ENCODE data around the gene PTH2R. TPM values are rescaled to one million over a fixed set of nuclear protein-coding genes. Genes with fewer than 3 reads are reported as not detected.

PTH2R gene
- total RNA-seq, 2 experiments from 2014 or later = not detected

DNA sequence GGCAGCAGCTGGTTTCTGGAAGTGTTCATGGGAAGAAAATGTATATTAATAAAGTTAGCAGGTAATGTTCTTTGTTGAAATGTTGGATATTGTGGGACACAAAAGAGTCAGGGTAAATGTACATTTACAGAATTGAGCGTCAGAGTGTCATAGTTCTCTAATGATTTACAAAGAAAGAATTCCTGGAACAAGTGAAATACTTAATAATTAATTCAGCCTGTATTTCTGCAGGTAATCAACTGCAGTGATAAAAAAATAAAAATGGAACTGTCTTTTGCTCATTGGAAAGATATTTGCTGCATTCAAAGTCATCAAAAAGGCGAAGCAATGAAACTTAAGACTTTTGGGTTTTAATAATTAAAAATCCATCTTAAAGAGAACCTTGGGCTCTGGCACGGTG is 27.4 kb upstream of the PTH2R start:
- H3K4me3 Mint-ChIP-seq = no peak overlapping the region
- H3K36me3 ChIP-seq (ENCODE audit: insufficient read depth, low read length) = no peaks in the 10 kb centered on the region
- TF ChIP-seq, protein P1, sequence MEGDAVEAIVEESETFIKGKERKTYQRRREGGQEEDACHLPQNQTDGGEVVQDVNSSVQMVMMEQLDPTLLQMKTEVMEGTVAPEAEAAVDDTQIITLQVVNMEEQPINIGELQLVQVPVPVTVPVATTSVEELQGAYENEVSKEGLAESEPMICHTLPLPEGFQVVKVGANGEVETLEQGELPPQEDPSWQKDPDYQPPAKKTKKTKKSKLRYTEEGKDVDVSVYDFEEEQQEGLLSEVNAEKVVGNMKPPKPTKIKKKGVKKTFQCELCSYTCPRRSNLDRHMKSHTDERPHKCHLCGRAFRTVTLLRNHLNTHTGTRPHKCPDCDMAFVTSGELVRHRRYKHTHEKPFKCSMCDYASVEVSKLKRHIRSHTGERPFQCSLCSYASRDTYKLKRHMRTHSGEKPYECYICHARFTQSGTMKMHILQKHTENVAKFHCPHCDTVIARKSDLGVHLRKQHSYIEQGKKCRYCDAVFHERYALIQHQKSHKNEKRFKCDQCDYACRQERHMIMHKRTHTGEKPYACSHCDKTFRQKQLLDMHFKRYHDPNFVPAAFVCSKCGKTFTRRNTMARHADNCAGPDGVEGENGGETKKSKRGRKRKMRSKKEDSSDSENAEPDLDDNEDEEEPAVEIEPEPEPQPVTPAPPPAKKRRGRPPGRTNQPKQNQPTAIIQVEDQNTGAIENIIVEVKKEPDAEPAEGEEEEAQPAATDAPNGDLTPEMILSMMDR (IDR thresholded peaks at IDR 0.05) = no peak
- peaks cover 37% of the 10 kb centered on the region for H3K27me3 Mint-ChIP-seq
- no peak for DNase-seq
- H3K27ac Mint-ChIP-seq = no peak overlapping the region
- no peaks in the 10 kb centered on the region for H3K36me3 Mint-ChIP-seq (ENCODE audit: low read depth)
- no peak overlapping the region for H3K4me3 ChIP-seq (ENCODE audit: low read length)
- H3K4me1 ChIP-seq (ENCODE audit: insufficient read depth, low read length) = no peaks in the 10 kb centered on the region
- intact Hi-C loops (cut with DNase I, micrococcal nuclease) = loop anchor here in 1 of 2 experiments (10.0 kb wide), 1 partner anchor 1816 kb away; no protein-coding TSS in a partner anchor
- ChIA-PET POLR2A (no interaction called here), CTCF (no interaction called here)
- no peak overlapping the region for H3K27ac ChIP-seq (ENCODE audit: low read depth in 1 of 2, low read length in 2 of 2)
- peaks cover 0 to 10% of the 10 kb centered on the region in 2 experiments for H3K27me3 ChIP-seq (ENCODE audit: control insufficient read depth in 1 of 2, insufficient read depth in 2 of 2, low read length in 2 of 2)
- H3K9me3 ChIP-seq (ENCODE audit: control insufficient read depth in 1 of 2, insufficient read depth in 1 of 2, low read length in 2 of 2) = no peaks in the 10 kb centered on the region
- no peaks in the 10 kb centered on the region for H3K4me1 Mint-ChIP-seq (ENCODE audit: low read depth)
- H3K9me3 Mint-ChIP-seq = no peaks in the 10 kb centered on the region
- ATAC-seq (ENCODE audit: poor library complexity) = no peak

DNA sequence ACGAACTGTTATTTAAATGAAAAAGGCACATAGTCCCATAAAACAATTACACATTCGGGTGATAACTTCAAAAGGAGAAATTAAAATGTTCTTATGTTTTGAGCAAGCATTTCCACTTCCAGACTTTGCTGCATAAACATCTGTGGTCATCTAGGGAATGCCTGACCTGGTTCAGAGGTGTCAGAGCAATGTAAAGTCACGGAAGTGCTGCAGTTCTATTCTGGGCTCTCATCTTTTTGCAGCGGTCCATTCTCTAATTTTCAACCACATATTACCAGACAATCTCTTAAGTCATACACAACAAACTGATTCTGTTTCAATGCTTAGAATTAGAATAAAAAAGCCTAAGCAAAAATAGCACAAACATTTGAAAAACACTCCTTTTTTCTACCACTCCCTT is 22.0 kb upstream of the PTH2R start:
- no peak overlapping the region for H3K27ac Mint-ChIP-seq
- no peak overlapping the region for H3K4me3 ChIP-seq (ENCODE audit: low read length)
- intact Hi-C loops (cut with DNase I, micrococcal nuclease) = no loop called here

DNA sequence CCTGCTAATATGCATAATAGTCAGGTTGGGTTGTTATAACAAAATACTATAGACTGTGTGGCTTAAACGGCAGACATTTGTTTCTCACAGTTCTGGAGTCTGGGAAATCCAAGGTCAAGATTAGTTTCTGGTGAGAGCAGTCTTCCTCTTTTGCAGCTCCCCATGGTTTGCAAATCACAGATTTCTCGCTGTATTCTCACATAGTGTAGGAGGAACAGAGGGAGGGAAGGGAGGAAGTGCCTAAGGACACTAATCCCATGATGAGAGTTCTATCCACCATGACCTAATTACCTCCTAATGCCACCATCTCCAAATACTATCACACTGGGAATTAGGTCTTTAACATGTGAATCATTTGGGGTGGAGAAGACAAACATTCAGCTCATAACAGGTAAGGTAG is 20.1 kb upstream of the PTH2R start:
- Mint-ChIP-seq H3K9me3 (peaks cover 3% of the 10 kb centered on the region), H3K4me1 (ENCODE audit: low read depth) (no peaks in the 10 kb centered on the region), H3K27me3 (peaks cover 32% of the 10 kb centered on the region), H3K4me3 (no peak overlapping the region), H3K36me3 (ENCODE audit: low read depth) (no peaks in the 10 kb centered on the region), H3K27ac (no peak overlapping the region)
- Histone ChIP-seq H3K36me3 (ENCODE audit: insufficient read depth, low read length) (no peaks in the 10 kb centered on the region), H3K27me3 (ENCODE audit: control insufficient read depth in 1 of 2, insufficient read depth in 2 of 2, low read length in 2 of 2) (peaks cover 0 to 11% of the 10 kb centered on the region in 2 experiments), H3K9me3 (ENCODE audit: control insufficient read depth in 1 of 2, insufficient read depth in 1 of 2, low read length in 2 of 2) (no peaks in the 10 kb centered on the region), H3K4me1 (ENCODE audit: insufficient read depth, low read length) (no peaks in the 10 kb centered on the region), H3K4me3 (ENCODE audit: low read length) (no peak overlapping the region), H3K27ac (ENCODE audit: low read depth in 1 of 2, low read length in 2 of 2) (no peak overlapping the region)
- intact Hi-C loops (cut with DNase I, micrococcal nuclease) = no loop called here
- CTCF ChIA-PET = no interaction called here
- DNase-seq (no peak), ATAC-seq (ENCODE audit: poor library complexity) (no peak)
- POLR2A ChIA-PET = no interaction called here
- TF ChIP-seq, protein P1 (IDR thresholded peaks at IDR 0.05) = no peak

More for the DNA sequence above, 22.0 kb upstream of the PTH2R start:
- peaks cover 41% of the 10 kb centered on the region for H3K27me3 Mint-ChIP-seq
- DNase-seq (no peak), ATAC-seq (ENCODE audit: poor library complexity) (no peak)
- no peaks in the 10 kb centered on the region for H3K36me3 ChIP-seq (ENCODE audit: insufficient read depth, low read length)
- no peaks in the 10 kb centered on the region for H3K9me3 ChIP-seq (ENCODE audit: control insufficient read depth in 1 of 2, insufficient read depth in 1 of 2, low read length in 2 of 2)
- H3K36me3 Mint-ChIP-seq (ENCODE audit: low read depth) = no peaks in the 10 kb centered on the region
- H3K27ac ChIP-seq (ENCODE audit: low read depth in 1 of 2, low read length in 2 of 2) = no peak overlapping the region
- no peaks in the 10 kb centered on the region for H3K4me1 ChIP-seq (ENCODE audit: insufficient read depth, low read length)
- no peak overlapping the region for H3K4me3 Mint-ChIP-seq
- no peaks in the 10 kb centered on the region for H3K9me3 Mint-ChIP-seq
- no peaks in the 10 kb centered on the region for H3K4me1 Mint-ChIP-seq (ENCODE audit: low read depth)
- H3K27me3 ChIP-seq (ENCODE audit: control insufficient read depth in 1 of 2, insufficient read depth in 2 of 2, low read length in 2 of 2) = peaks cover 0 to 14% of the 10 kb centered on the region in 2 experiments
- CTCF ChIA-PET = no interaction called here
- TF ChIP-seq, protein P1 (IDR thresholded peaks at IDR 0.05) = no peak
- POLR2A ChIA-PET = no interaction called here
